ENCODE data around the gene CD6.
"Not testable (repeated sequence)": the region's sequence is repeated elsewhere in the genome, so short reads cannot be mapped to it uniquely, and the experiment has no call there.

The CD6 gene

GRCh38 chr11:60953781-60954180 is 17.7 kb upstream of the CD6 start:
- H3K9ac ChIP-seq (ENCODE audit: low read depth, low read length): no peak overlapping the region

GRCh38 chr11:60954421-60954820 is 17.1 kb upstream of the CD6 start:
- Histone ChIP-seq H3K4me1 (ENCODE audit: insufficient read depth, low read length) (peaks cover 4% of the 10 kb centered on the region; the same call in 1 of the 2 replicates), H3K36me3 (ENCODE audit: insufficient read depth, low read length) (no peaks in the 10 kb centered on the region), H3K9ac (ENCODE audit: low read depth, low read length) (no peak overlapping the region), H3K9me3 (ENCODE audit: control insufficient read depth, insufficient read depth, low read length) (no peaks in the 10 kb centered on the region)

More at GRCh38 chr11:60953781-60954180, 17.7 kb upstream of the CD6 start:
- Histone ChIP-seq H3K36me3 (ENCODE audit: insufficient read depth, low read length) (no peaks in the 10 kb centered on the region), H3K9me3 (ENCODE audit: control insufficient read depth, insufficient read depth, low read length) (no peaks in the 10 kb centered on the region), H3K4me1 (ENCODE audit: insufficient read depth, low read length) (peaks cover 4% of the 10 kb centered on the region; the same call in 1 of the 2 replicates)

GRCh38 chr11:60955571-60955970 is 15.9 kb upstream of the CD6 start:
- no peaks in the 10 kb centered on the region for H3K4me1 ChIP-seq (ENCODE audit: insufficient read depth, low read length)
- no peak overlapping the region for H3K9ac ChIP-seq (ENCODE audit: low read depth, low read length)
- no peaks in the 10 kb centered on the region; the same call in 1 of the 2 replicates for H3K9me3 ChIP-seq (ENCODE audit: control insufficient read depth, insufficient read depth, low read length)
- H3K36me3 ChIP-seq (ENCODE audit: insufficient read depth, low read length): no peaks in the 10 kb centered on the region

GRCh38 chr11:60957188-60957587 is 14.3 kb upstream of the CD6 start:
- Histone ChIP-seq H3K36me3 (ENCODE audit: insufficient read depth, low read length) (no peaks in the 10 kb centered on the region), H3K4me1 (ENCODE audit: insufficient read depth, low read length) (no peaks in the 10 kb centered on the region), H3K9ac (ENCODE audit: low read depth, low read length) (no peak overlapping the region), H3K9me3 (ENCODE audit: control insufficient read depth, insufficient read depth, low read length) (no peaks in the 10 kb centered on the region; the same call in 1 of the 2 replicates)

- Histone ChIP-seq H3K36me3 (ENCODE audit: insufficient read depth, low read length) (no peaks in the 10 kb centered on the region), H3K9ac (ENCODE audit: low read depth, low read length) (no peak overlapping the region), H3K4me1 (ENCODE audit: insufficient read depth, low read length) (no peaks in the 10 kb centered on the region), H3K9me3 (ENCODE audit: control insufficient read depth, insufficient read depth, low read length) (no peaks in the 10 kb centered on the region; the same call in 1 of the 2 replicates)
Measured at GRCh38 chr11:60959431-60959830, 12.0 kb upstream of the CD6 start.

GRCh38 chr11:60960405-60960804 is 11.1 kb upstream of the CD6 start:
- Histone ChIP-seq H3K36me3 (ENCODE audit: insufficient read depth, low read length) (no peaks in the 10 kb centered on the region), H3K4me1 (ENCODE audit: insufficient read depth, low read length) (no peaks in the 10 kb centered on the region), H3K9me3 (ENCODE audit: control insufficient read depth, insufficient read depth, low read length) (no peaks in the 10 kb centered on the region; the same call in 1 of the 2 replicates), H3K9ac (ENCODE audit: low read depth, low read length) (no peak overlapping the region)

- peaks cover 6% of the 10 kb centered on the region; the same call in 1 of the 2 replicates for H3K9me3 ChIP-seq (ENCODE audit: control insufficient read depth, insufficient read depth, low read length)
- no peaks in the 10 kb centered on the region for H3K36me3 ChIP-seq (ENCODE audit: insufficient read depth, low read length)
- no peaks in the 10 kb centered on the region for H3K4me1 ChIP-seq (ENCODE audit: insufficient read depth, low read length)
- H3K9ac ChIP-seq (ENCODE audit: low read depth, low read length): no peak overlapping the region
Measured at GRCh38 chr11:60964801-60965200, 6.7 kb upstream of the CD6 start.

- Histone ChIP-seq H3K4me1 (ENCODE audit: insufficient read depth, low read length) (no peaks in the 10 kb centered on the region), H3K9ac (ENCODE audit: low read depth, low read length) (no peak overlapping the region), H3K36me3 (ENCODE audit: insufficient read depth, low read length) (no peaks in the 10 kb centered on the region), H3K9me3 (ENCODE audit: control insufficient read depth, insufficient read depth, low read length) (peaks cover 6% of the 10 kb centered on the region; the same call in 1 of the 2 replicates)
Measured at GRCh38 chr11:60966890-60967289, 4.6 kb upstream of the CD6 start.

GRCh38 chr11:60968223-60968622 is 3.3 kb upstream of the CD6 start:
- no peaks in the 10 kb centered on the region for H3K36me3 ChIP-seq (ENCODE audit: insufficient read depth, low read length)
- H3K9ac ChIP-seq (ENCODE audit: low read depth, low read length): no peak overlapping the region
- H3K9me3 ChIP-seq (ENCODE audit: control insufficient read depth, insufficient read depth, low read length): peaks cover 6% of the 10 kb centered on the region; the same call in 1 of the 2 replicates
- no peaks in the 10 kb centered on the region for H3K4me1 ChIP-seq (ENCODE audit: insufficient read depth, low read length)

- Histone ChIP-seq H3K9ac (ENCODE audit: low read depth, low read length) (no peak overlapping the region), H3K4me1 (ENCODE audit: insufficient read depth, low read length) (no peaks in the 10 kb centered on the region), H3K9me3 (ENCODE audit: control insufficient read depth, insufficient read depth, low read length) (peaks cover 6% of the 10 kb centered on the region; the same call in 1 of the 2 replicates), H3K36me3 (ENCODE audit: insufficient read depth, low read length) (no peaks in the 10 kb centered on the region)
Measured at GRCh38 chr11:60970369-60970774, 1.1 kb upstream of the CD6 start.

- Histone ChIP-seq H3K4me1 (ENCODE audit: insufficient read depth, low read length) (no peaks in the 10 kb centered on the region), H3K36me3 (ENCODE audit: insufficient read depth, low read length) (no peaks in the 10 kb centered on the region), H3K9me3 (ENCODE audit: control insufficient read depth, insufficient read depth, low read length) (peaks cover 6% of the 10 kb centered on the region; the same call in 1 of the 2 replicates), H3K9ac (ENCODE audit: low read depth, low read length) (no peak overlapping the region)
Measured at GRCh38 chr11:60970890-60971289, 590 bp upstream of the CD6 start.

GRCh38 chr11:60972182-60973030 is 926 bp downstream of the CD6 start:
- 0 out of 2 replicates have a peak, but pooled peaks cover 3% of the 10 kb centered on the region for H3K9me3 ChIP-seq (ENCODE audit: control insufficient read depth, insufficient read depth, low read length)
- no peak overlapping the region for H3K9ac ChIP-seq (ENCODE audit: low read depth, low read length)
- H3K36me3 ChIP-seq (ENCODE audit: insufficient read depth, low read length): no peaks in the 10 kb centered on the region
- H3K4me1 ChIP-seq (ENCODE audit: insufficient read depth, low read length): no peaks in the 10 kb centered on the region

GRCh38 chr11:60973699-60974098 is 2.2 kb downstream of the CD6 start:
- no peak overlapping the region for H3K9ac ChIP-seq (ENCODE audit: low read depth, low read length)
- no peaks in the 10 kb centered on the region for H3K9me3 ChIP-seq (ENCODE audit: control insufficient read depth, insufficient read depth, low read length)

GRCh38 chr11:60974316-60974715 is 2.8 kb downstream of the CD6 start:
- not testable (repeated sequence) for H3K4me1 ChIP-seq (ENCODE audit: insufficient read depth, low read length); H3K36me3 ChIP-seq (ENCODE audit: insufficient read depth, low read length); H3K9ac ChIP-seq (ENCODE audit: low read depth, low read length); H3K9me3 ChIP-seq (ENCODE audit: control insufficient read depth, insufficient read depth, low read length)

More at GRCh38 chr11:60973699-60974098, 2.2 kb downstream of the CD6 start:
- no peaks in the 10 kb centered on the region for H3K4me1 ChIP-seq (ENCODE audit: insufficient read depth, low read length)
- no peaks in the 10 kb centered on the region for H3K36me3 ChIP-seq (ENCODE audit: insufficient read depth, low read length)

GRCh38 chr11:60974726-60975125 is 3.2 kb downstream of the CD6 start:
- no peak overlapping the region for H3K9ac ChIP-seq (ENCODE audit: low read depth, low read length)
- no peaks in the 10 kb centered on the region for H3K9me3 ChIP-seq (ENCODE audit: control insufficient read depth, insufficient read depth, low read length)
- H3K4me1 ChIP-seq (ENCODE audit: insufficient read depth, low read length): no peaks in the 10 kb centered on the region
- H3K36me3 ChIP-seq (ENCODE audit: insufficient read depth, low read length): no peaks in the 10 kb centered on the region
